HepG2 (cell line): ENCODE measurements around the gene ZER1. TPM values are rescaled to one million over a fixed set of nuclear protein-coding genes. Genes with fewer than 3 reads are reported as not detected.

Source experiments
- ATAC-seq: fragments of 200-7000 bp; cut with Tn5 transposase; 3 replicates; pipeline ENCODE4 v1.9.1; 2020; ENCODE audit warnings: mild to moderate bottlenecking, moderate library complexity
- BruUV-seq: library from RNA; stranded (reverse); fragments of 400-500 nt; replicated peaks from 2 replicates; lab custom pipeline; 2021; lab: Mats Ljungman, UMichigan
- CTCF ChIA-PET: fragments of 300-600 bp; formaldehyde crosslinking; extraction: SDS; loops from one replicate; lab custom pipeline; 2021; ENCODE audit warnings: low total read pairs, inconsistent platforms, low intra/inter-chr PET ratio; lab: Yijun Ruan, JAX
- POLR2A ChIA-PET: fragments of 350-600 bp; sonication (Branson Sonifier 250); formaldehyde crosslinking; loops from one replicate; lab custom pipeline; 2020; ENCODE audit warnings: antibody characterized with exemption, inconsistent platforms; lab: Yijun Ruan, JAX
- DNase-seq: peaks from one replicate; pipeline ENCODE4 v3.0.0-alpha.2; 2015; ENCODE audit warnings: low spot score
- FAIRE-seq: peaks from 3 replicates; lab custom pipeline; 2011; peaks lifted over from hg19 to GRCh38; lab: Jason Lieb, UNC
- H2AFZ ChIP-seq: one replicate; pipeline ENCODE4 v1.6.1; 2011; ENCODE audit warnings: low read length, inconsistent platforms
- H3K27ac ChIP-seq: fragments of 300-600 bp; 3 replicates; pipeline ENCODE4 v1.8.0; 2011; ENCODE audit warnings: mixed run types, mild to moderate bottlenecking, mixed read lengths, low read length, inconsistent platforms; ENCODE audit not compliant: insufficient read depth; ENCODE audit errors: extremely low read length
- H3K27me3 ChIP-seq, 2 experiments: fragments of 200-600 bp in 1 of 2; 2 replicates in 1 of 2; 3 replicates in 1 of 2; pipeline versions ENCODE4 v1.6.0 to v1.8.0; 2011; ENCODE audit warnings: low read length in 2 of 2, mild to moderate bottlenecking in 2 of 2, moderate library complexity in 2 of 2, inconsistent platforms in 1 of 2; ENCODE audit not compliant: insufficient read depth in 2 of 2, control insufficient read depth in 1 of 2
- H3K36me3 ChIP-seq, 2 experiments: fragments of 200-600 bp in 1 of 2; replicated peaks in 1 of 2; 2 replicates in 1 of 2; 3 replicates in 1 of 2; pipeline versions ENCODE4 v1.5.1 to v1.8.0; 2011; ENCODE audit warnings: low read length in 2 of 2, inconsistent platforms in 1 of 2; ENCODE audit not compliant: insufficient read depth in 2 of 2, control insufficient read depth in 1 of 2
- H3K4me1 ChIP-seq: 2 replicates; pipeline ENCODE4 v1.5.1; 2012; ENCODE audit warnings: low read length, inconsistent platforms; ENCODE audit not compliant: insufficient read depth
- H3K4me2 ChIP-seq: 2 replicates; pipeline ENCODE4 v1.6.0; 2011; ENCODE audit warnings: low read depth, low read length, inconsistent platforms
- H3K4me3 ChIP-seq, 3 experiments: fragments of 200-600 bp in 1 of 3; sonication (generic), shearing (Covaris generic) in 1 of 3; replicated peaks in 1 of 3; 2 replicates each; pipeline ENCODE4 v1.5.1; 2011 to 2016; ENCODE audit warnings: low read length in 3 of 3, inconsistent platforms in 2 of 3, low read depth in 2 of 3, mild to moderate bottlenecking in 2 of 3, control low read depth in 1 of 3, mixed read lengths in 1 of 3; ENCODE audit not compliant: insufficient read depth in 1 of 3
- H3K79me2 ChIP-seq: one replicate; pipeline ENCODE4 v1.6.1; 2011; ENCODE audit warnings: low read length, inconsistent platforms; ENCODE audit not compliant: insufficient read depth
- H3K9ac ChIP-seq: 2 replicates; pipeline ENCODE4 v1.6.0; 2011; ENCODE audit warnings: mild to moderate bottlenecking, low read depth, low read length, inconsistent platforms; ENCODE audit not compliant: insufficient read depth
- H3K9me3 ChIP-seq: 2 replicates; pipeline ENCODE4 v1.5.1; 2012; ENCODE audit warnings: mild to moderate bottlenecking, low read length
- H4K20me1 ChIP-seq: 2 replicates; pipeline ENCODE4 v1.6.0; 2011; ENCODE audit warnings: inconsistent platforms, mild to moderate bottlenecking, low read length, moderate library complexity; ENCODE audit not compliant: insufficient read depth
- DMAP1 ChIP-seq: IDR thresholded peaks from 2 replicates; pipeline ENCODE4 v1.6.1; 2016
- FOXJ3 ChIP-seq: sonication (generic); formaldehyde crosslinking; IDR thresholded peaks from 2 replicates; pipeline ENCODE4 v1.4.0; 2020; ENCODE audit warnings: missing genetic modification reagents, mild to moderate bottlenecking, borderline replicate concordance
- GATA4 ChIP-seq: sonication (generic); IDR thresholded peaks from 2 replicates; pipeline ENCODE4 v1.6.1; 2016; ENCODE audit warnings: antibody characterized with exemption, low read depth, borderline replicate concordance
- KDM2A ChIP-seq: sonication (generic); formaldehyde crosslinking; IDR thresholded peaks from 2 replicates; pipeline ENCODE4 v1.4.0; 2020; ENCODE audit warnings: low read depth, missing genetic modification reagents, borderline replicate concordance
- KDM5A ChIP-seq: fragments of 200-600 bp; sonication (generic); IDR thresholded peaks from 2 replicates; pipeline ENCODE4 v1.7.0; 2018; ENCODE audit warnings: antibody characterized with exemption, mild to moderate bottlenecking, low read length, borderline replicate concordance
- ZNF253 ChIP-seq: sonication (generic); formaldehyde crosslinking; IDR thresholded peaks from 2 replicates; pipeline ENCODE4 v1.8.0; 2022; ENCODE audit warnings: mild to moderate bottlenecking, missing genetic modification reagents, borderline replicate concordance
- ZNF446 ChIP-seq: sonication (generic); formaldehyde crosslinking; IDR thresholded peaks from 2 replicates; pipeline ENCODE4 v1.5.0; 2020; ENCODE audit warnings: mild to moderate bottlenecking, missing genetic modification reagents
- WGBS: methylation state at CpG from one replicate; pipeline ENCODE4 v1.1.6; 2017; ENCODE audit warnings: low lambda C conversion rate; 5-methylcytosine and 5-hydroxymethylcytosine counted together
- in situ Hi-C: cut with HindIII; loops from 2 replicates; pipeline ENCODE4 v1.10.0; 2017; ENCODE audit warnings: low pct_unique_long_range_greater_than_20kb; ENCODE audit not compliant: extremely low pct_ligation_motif_present
- intact Hi-C: fragments of 100-400 bp; cut with micrococcal nuclease; formaldehyde crosslinking; loops from one replicate; pipeline ENCODE4 v1.10.0; 2022; ENCODE audit not compliant: unreplicated experiment
- polyA plus RNA-seq, 8 experiments: library from polyadenylated mRNA; depleted of rRNA in 3 of 8; stranded (reverse) in 7 of 8; unstranded in 1 of 8; fragments of >200 nt; fragmentation: Illumina TruSeq in 4 of 8; extraction: Trizol in 4 of 8; gene quantifications; 2 replicates each; pipeline versions ENCODE4 v1.2.1 to v1.2.3, GENCODE V29; 2011 to 2016; ENCODE audit warnings: low read depth in 4 of 8, missing spikeins in 1 of 8, mixed read lengths in 1 of 8; ENCODE audit not compliant: insufficient read depth in 1 of 8
- total RNA-seq, 5 experiments: library from RNA; depleted of rRNA; stranded (reverse); fragments of >200 nt; fragmentation: Illumina TruSeq; extraction: Trizol; gene quantifications; 2 replicates each; pipeline ENCODE4 v1.2.3, GENCODE V29; 2016; ENCODE audit warnings: low read depth in 1 of 5
- TF ChIP-seq, protein P1 (sequence below): sonication (generic); formaldehyde crosslinking; conservative IDR thresholded peaks from 2 replicates; pipeline ENCODE4 v1.4.0; 2020; ENCODE audit warnings: missing genetic modification reagents
- TF ChIP-seq, protein P2 (sequence below): IDR thresholded peaks from 2 replicates; pipeline ENCODE4 v1.6.1; 2016; ENCODE audit warnings: missing genetic modification reagents, missing compliant biosample characterization
- TF ChIP-seq, protein P3 (sequence below): sonication (generic); formaldehyde crosslinking; IDR thresholded peaks from 2 replicates; pipeline ENCODE4 v1.4.0; 2020; ENCODE audit warnings: mild to moderate bottlenecking, low read depth, missing genetic modification reagents
- TF ChIP-seq, protein P4 (sequence below): sonication (generic); formaldehyde crosslinking; IDR thresholded peaks from 2 replicates; pipeline ENCODE4 v1.8.1; 2023; ENCODE audit warnings: mild to moderate bottlenecking, moderate library complexity, missing genetic modification reagents
- TF ChIP-seq, protein P5 (sequence below): sonication (generic); formaldehyde crosslinking; IDR thresholded peaks from 2 replicates; pipeline ENCODE4 v1.4.0; 2020; ENCODE audit warnings: missing genetic modification reagents, mild to moderate bottlenecking, borderline replicate concordance

The ZER1 gene
- total and polyA plus RNA-seq, 2 of the 13 experiments (the other 11 are each of a cell fraction or from before 2014, with no cell fraction given): 7.7 to 40.0 TPM

DNA sequence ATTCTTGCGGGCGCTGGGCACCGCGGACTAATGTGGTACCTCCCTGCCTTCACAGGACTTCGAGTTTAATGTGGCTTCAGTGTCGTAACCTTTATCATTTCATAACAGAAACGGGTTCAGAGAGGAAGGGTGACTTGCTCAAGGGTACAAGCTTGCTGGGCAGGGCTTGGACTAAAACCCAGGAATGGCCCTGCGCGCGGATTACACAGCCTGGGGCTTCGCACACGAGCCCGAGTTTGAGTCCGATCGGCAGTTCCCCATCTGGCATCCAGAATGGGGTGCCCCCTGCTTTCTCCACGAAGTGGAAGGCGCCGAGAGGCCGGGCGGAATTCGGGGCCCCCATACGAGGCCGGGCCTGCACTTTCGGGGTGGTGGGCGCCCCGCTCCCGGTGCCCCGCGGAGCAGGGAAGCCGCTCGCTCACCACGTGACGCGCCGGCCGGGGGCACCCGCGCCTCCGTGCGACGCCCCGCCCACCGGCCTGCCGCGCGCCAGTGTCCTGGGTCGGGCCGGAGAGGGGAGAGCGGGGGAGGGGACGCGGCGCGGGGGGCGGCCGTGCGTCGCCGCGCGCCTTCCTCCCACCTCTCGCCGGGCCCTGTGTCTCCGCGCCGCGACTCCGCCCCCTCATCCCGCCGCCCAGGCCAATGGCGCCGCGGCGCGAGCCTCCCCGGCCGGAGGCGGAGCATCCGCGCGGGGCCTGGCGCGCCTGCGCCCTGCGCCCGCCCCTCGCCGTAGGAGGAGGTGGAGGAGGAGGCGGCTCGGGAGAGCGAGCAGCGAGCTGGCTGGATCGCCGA is 83.0 kb downstream of the ZER1 start, which contains the start of gene SET:
Gene SET, plus strand, starts transcription at position 722 of the 792 bp plus-strand sequence. CDS start 361 bp downstream, outside the sequence.
- intact Hi-C loops (loop anchor here (5.0 kb wide), 1 partner anchor 51 kb away; no protein-coding TSS in a partner anchor), in situ Hi-C loops (no loop called here)
- ChIA-PET POLR2A (interaction anchor here (0.6 to 1.6 kb wide), 7 partner anchors 25 to 141 kb away, joined by 3 to 6 read pairs (median 3); partner anchors contain the start of genes DYNC2I2, SPOUT1 and ZDHHC12), CTCF (no interaction called here)
- WGBS: 2% methylated on average over 27 of the region's 93 CpGs
- BruUV-seq: TSS peak; percentile 75
- no peaks in the 10 kb centered on the region; a peak in 1 of 5 replicates for H3K27me3 ChIP-seq
- DNase-seq: peak; percentile 84
- peaks cover 65% of the 10 kb centered on the region for H3K4me1 ChIP-seq
- no peaks in the 10 kb centered on the region for H3K9me3 ChIP-seq
- peaks cover 41% of the 10 kb centered on the region for H3K79me2 ChIP-seq
- peak within 1 kb of the TSS; percentile 91 for H3K27ac ChIP-seq
- no peak for FAIRE-seq
- peaks cover 19% of the 10 kb centered on the region for H4K20me1 ChIP-seq
- no peak within 1 kb of the TSS for H2AFZ ChIP-seq
- peaks cover 5 to 25% of the 10 kb centered on the region in 2 experiments; a peak in 4 of 5 replicates for H3K36me3 ChIP-seq
- H3K4me2 ChIP-seq: peak within 1 kb of the TSS; percentile 99
- peak; percentile 70 for ATAC-seq
- peak within 1 kb of the TSS; percentile 86 for H3K9ac ChIP-seq
- H3K4me3 ChIP-seq: peak within 1 kb of the TSS; percentile 71 to 81 (median 77)
- peak; percentile 31; the same call in 1 of the 2 replicates for TF ChIP-seq KDM5A
- TF ChIP-seq KDM2A: peak; percentile 57; the same call in 1 of the 2 replicates
- TF ChIP-seq, protein P1, sequence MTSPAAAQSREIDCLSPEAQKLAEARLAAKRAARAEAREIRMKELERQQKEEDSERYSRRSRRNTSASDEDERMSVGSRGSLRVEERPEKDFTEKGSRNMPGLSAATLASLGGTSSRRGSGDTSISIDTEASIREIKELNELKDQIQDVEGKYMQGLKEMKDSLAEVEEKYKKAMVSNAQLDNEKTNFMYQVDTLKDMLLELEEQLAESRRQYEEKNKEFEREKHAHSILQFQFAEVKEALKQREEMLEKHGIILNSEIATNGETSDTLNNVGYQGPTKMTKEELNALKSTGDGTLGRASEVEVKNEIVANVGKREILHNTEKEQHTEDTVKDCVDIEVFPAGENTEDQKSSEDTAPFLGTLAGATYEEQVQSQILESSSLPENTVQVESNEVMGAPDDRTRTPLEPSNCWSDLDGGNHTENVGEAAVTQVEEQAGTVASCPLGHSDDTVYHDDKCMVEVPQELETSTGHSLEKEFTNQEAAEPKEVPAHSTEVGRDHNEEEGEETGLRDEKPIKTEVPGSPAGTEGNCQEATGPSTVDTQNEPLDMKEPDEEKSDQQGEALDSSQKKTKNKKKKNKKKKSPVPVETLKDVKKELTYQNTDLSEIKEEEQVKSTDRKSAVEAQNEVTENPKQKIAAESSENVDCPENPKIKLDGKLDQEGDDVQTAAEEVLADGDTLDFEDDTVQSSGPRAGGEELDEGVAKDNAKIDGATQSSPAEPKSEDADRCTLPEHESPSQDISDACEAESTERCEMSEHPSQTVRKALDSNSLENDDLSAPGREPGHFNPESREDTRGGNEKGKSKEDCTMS (CRISPR knock-in tag): no peak
- TF ChIP-seq, protein P2, sequence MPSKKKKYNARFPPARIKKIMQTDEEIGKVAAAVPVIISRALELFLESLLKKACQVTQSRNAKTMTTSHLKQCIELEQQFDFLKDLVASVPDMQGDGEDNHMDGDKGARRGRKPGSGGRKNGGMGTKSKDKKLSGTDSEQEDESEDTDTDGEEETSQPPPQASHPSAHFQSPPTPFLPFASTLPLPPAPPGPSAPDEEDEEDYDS (CRISPR knock-in tag): 0 out of 2 replicates have a peak, but pooled peaks have one; percentile 22
- TF ChIP-seq, protein P3, sequence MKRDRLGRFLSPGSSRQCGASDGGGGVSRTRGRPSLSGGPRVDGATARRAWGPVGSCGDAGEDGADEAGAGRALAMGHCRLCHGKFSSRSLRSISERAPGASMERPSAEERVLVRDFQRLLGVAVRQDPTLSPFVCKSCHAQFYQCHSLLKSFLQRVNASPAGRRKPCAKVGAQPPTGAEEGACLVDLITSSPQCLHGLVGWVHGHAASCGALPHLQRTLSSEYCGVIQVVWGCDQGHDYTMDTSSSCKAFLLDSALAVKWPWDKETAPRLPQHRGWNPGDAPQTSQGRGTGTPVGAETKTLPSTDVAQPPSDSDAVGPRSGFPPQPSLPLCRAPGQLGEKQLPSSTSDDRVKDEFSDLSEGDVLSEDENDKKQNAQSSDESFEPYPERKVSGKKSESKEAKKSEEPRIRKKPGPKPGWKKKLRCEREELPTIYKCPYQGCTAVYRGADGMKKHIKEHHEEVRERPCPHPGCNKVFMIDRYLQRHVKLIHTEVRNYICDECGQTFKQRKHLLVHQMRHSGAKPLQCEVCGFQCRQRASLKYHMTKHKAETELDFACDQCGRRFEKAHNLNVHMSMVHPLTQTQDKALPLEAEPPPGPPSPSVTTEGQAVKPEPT (CRISPR knock-in tag): peak; percentile 83; the same call in 1 of the 2 replicates
- TF ChIP-seq, protein P4, sequence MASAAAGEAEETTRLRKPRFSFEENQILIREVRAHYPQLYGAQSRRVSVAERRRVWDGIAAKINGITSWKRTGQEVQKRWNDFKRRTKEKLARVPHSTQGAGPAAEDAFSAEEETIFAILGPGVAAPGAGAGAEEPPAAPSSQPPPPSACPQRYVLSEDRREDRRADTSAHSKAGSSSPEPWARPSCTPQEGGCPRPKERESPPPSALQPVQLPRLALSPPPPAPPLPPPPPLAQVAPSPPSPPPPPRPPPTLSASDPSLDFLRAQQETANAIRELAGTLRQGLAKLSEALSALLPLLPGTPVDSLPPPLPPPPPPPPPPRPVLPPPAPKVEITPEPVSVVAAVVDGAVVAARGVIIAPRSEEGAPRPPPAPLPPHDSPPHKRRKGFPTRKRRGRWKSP (CRISPR knock-in tag): peak; percentile 80
- no peak for TF ChIP-seq GATA4
- TF ChIP-seq, protein P5, sequence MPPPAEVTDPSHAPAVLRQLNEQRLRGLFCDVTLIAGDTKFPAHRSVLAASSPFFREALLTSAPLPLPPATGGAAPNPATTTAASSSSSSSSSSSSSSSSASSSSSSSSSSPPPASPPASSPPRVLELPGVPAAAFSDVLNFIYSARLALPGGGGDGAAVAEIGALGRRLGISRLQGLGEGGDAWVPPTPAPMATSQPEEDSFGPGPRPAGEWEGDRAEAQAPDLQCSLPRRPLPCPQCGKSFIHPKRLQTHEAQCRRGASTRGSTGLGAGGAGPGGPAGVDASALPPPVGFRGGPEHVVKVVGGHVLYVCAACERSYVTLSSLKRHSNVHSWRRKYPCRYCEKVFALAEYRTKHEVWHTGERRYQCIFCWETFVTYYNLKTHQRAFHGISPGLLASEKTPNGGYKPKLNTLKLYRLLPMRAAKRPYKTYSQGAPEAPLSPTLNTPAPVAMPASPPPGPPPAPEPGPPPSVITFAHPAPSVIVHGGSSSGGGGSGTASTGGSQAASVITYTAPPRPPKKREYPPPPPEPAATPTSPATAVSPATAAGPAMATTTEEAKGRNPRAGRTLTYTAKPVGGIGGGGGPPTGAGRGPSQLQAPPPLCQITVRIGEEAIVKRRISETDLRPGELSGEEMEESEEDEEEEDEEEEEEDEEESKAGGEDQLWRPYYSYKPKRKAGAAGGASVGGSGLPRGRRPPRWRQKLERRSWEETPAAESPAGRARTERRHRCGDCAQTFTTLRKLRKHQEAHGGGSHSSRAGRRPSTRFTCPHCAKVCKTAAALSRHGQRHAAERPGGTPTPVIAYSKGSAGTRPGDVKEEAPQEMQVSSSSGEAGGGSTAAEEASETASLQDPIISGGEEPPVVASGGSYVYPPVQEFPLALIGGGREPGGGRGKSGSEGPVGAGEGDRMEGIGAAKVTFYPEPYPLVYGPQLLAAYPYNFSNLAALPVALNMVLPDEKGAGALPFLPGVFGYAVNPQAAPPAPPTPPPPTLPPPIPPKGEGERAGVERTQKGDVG: peak; percentile 80; the same call in 1 of the 2 replicates
- TF ChIP-seq ZNF253: 0 out of 2 replicates have a peak, but pooled peaks have one; percentile 26
- TF ChIP-seq FOXJ3 (CRISPR knock-in tag): no peak
- peak; percentile 34; the same call in 1 of the 2 replicates for TF ChIP-seq DMAP1 (CRISPR knock-in tag)
- TF ChIP-seq ZNF446 (CRISPR knock-in tag): 0 out of 2 replicates have a peak, but pooled peaks have one; percentile 37
